ENCODE measurements around the gene EPN1.

The EPN1 gene

DNA sequence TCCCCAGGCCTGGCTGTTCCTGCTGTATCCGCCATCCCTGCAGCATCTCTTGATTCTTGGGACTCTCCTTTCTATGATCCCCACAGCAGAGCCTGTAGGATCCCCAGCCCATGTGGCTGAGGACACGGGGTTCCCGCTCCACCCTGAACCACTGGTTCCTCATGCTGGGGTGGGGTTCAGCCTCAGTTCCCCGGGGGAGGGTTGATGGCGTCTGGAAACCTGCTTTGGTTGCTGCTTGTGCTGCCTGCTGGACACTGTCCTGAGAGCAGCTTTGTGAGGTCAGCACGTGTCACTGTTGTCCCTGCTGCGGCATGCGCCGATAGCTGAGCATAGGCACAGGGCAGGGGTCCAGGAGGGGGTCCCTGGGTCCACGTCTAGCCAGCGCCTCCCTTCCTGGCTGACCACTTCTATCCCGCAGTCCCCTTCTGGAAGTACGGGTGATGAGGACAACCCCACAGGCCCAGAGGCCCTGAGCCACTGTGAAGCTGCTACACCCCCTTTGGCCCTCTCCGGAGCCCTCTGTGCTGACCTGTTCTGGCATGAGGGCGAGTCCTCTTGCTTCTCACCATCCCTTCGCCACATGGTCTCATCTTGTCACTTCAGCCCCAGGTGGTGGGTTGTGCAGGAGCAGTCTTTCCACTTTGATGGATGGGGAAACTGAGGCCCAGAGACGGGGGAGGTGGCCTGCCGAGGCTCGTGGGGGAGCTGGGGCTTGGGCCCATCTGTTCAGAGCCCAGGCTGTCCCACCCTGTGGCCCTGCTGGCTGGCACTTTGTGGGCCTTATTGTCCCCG, 5.5 kb downstream of the EPN1 start:
- in situ Hi-C loops (cut with HindIII; ENCODE audit: low pct_ligation_motif_present, low sequenced_read_pairs): no loop called here
- TF ChIP-seq, protein P1, sequence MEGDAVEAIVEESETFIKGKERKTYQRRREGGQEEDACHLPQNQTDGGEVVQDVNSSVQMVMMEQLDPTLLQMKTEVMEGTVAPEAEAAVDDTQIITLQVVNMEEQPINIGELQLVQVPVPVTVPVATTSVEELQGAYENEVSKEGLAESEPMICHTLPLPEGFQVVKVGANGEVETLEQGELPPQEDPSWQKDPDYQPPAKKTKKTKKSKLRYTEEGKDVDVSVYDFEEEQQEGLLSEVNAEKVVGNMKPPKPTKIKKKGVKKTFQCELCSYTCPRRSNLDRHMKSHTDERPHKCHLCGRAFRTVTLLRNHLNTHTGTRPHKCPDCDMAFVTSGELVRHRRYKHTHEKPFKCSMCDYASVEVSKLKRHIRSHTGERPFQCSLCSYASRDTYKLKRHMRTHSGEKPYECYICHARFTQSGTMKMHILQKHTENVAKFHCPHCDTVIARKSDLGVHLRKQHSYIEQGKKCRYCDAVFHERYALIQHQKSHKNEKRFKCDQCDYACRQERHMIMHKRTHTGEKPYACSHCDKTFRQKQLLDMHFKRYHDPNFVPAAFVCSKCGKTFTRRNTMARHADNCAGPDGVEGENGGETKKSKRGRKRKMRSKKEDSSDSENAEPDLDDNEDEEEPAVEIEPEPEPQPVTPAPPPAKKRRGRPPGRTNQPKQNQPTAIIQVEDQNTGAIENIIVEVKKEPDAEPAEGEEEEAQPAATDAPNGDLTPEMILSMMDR (IDR thresholded peaks at IDR 0.05; ENCODE audit: low read depth, low read length, missing control alignments): no peak
- H3K27me3 ChIP-seq (replicated peaks): no peaks in the 10 kb centered on the region
- no peak overlapping the region for H3K27ac ChIP-seq
- no peak overlapping the region for H3K4me3 ChIP-seq (ENCODE audit: low read depth, low read length)
- H3K36me3 ChIP-seq (replicated peaks): peaks cover 47% of the 10 kb centered on the region
- DNase-seq: no peak

DNA sequence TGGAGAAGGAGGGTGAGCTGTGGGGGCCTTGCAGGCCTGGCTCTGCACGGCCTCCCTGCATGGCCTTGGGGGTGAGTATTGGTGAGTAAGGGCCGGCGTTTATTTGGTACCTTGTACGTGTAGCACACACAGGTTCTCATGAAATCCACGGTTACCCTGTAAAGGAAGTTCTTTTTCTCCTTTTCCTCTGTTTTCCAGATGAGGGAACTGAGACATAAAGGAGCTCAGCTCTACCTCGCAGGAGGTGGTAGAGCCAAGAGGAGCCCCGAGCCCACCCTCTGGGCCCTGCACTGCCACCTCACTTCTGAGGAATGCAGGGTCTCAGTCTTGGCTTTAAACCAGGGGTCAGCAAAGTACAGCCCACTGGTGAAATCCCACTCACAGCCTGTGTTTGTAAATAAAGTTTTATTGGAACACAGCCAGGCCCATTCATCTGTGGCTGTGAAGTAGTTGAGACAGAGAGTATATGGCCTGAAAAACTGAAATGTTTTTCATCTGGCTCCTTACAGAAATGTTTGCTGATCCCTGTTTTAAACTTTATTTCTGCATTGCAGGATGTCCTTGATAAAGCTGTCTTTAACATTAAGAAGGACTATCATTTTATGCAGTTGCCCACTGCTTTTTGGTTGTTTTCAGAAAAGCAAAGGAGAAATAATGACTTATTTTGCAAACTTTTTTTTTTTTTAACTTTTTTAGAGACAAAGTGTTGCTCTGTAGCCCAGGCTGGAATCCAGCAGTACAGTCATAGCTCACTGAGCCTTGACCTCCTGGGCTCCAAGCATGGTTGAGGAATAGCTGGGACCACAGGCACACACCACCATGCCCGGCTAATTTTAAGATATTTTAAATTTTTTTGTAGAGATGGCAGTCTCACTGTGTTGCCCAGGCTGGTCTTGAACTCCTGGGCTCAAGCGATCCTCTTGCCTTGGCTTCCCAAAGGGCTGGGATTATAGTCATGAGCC, 6.4 kb downstream of the EPN1 start:
- no peak overlapping the region for H3K4me3 ChIP-seq (ENCODE audit: low read depth, low read length)
- peaks cover 55% of the 10 kb centered on the region for H3K36me3 ChIP-seq (replicated peaks)
- no peaks in the 10 kb centered on the region for H3K27me3 ChIP-seq (replicated peaks)
- in situ Hi-C loops (cut with HindIII; ENCODE audit: low pct_ligation_motif_present, low sequenced_read_pairs): no loop called here
- no peak for DNase-seq
- TF ChIP-seq, protein P1 (IDR thresholded peaks at IDR 0.05; ENCODE audit: low read depth, low read length, missing control alignments): no peak
- no peak overlapping the region for H3K27ac ChIP-seq

- H3K4me3 ChIP-seq (ENCODE audit: low read depth, low read length): no peak overlapping the region
- in situ Hi-C loops (cut with HindIII; ENCODE audit: low pct_ligation_motif_present, low sequenced_read_pairs): no loop called here
- no peak overlapping the region for H3K27ac ChIP-seq
- DNase-seq: no peak
- H3K36me3 ChIP-seq (replicated peaks): peaks cover 48% of the 10 kb centered on the region
- H3K27me3 ChIP-seq (replicated peaks): no peaks in the 10 kb centered on the region
- TF ChIP-seq, protein P1 (IDR thresholded peaks at IDR 0.05; ENCODE audit: low read depth, low read length, missing control alignments): no peak
Observed at GRCh38 chr19:55683449-55684261, 8.6 kb downstream of the EPN1 start.

DNA sequence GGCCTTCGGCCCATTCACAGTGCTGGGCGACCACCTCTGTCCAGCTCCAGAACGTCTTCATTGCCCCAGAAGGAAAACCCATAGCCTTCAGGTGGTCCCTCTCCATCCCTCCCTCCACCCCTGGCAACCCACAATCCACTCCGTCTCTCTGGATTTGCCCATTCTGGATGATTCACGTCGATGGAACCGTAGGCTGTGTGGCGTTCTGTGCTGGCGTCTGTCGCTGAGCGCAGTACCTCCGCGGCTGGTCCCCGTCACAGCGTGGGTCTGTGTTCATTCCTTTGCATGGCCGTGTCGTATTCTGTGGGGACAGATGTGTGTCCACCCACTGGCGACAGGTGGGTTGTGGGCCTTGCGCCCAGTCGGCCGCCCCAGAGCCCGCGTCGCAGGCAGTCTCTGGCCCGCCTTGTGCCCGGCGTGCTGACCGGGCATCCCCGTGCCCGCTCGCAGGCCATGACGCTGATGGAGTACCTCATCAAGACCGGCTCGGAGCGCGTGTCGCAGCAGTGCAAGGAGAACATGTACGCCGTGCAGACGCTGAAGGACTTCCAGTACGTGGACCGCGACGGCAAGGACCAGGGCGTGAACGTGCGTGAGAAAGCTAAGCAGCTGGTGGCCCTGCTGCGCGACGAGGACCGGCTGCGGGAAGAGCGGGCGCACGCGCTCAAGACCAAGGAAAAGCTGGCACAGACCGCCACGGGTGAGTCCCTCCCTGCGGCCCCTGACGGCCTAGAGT, 10.1 kb downstream of the EPN1 start:
- no peak for DNase-seq
- Histone ChIP-seq H3K27ac (no peak overlapping the region), H3K27me3 (replicated peaks) (no peaks in the 10 kb centered on the region), H3K4me3 (ENCODE audit: low read depth, low read length) (no peak overlapping the region), H3K36me3 (replicated peaks) (peaks cover 48% of the 10 kb centered on the region)
- TF ChIP-seq, protein P1 (IDR thresholded peaks at IDR 0.05; ENCODE audit: low read depth, low read length, missing control alignments): no peak
- in situ Hi-C loops (cut with HindIII; ENCODE audit: low pct_ligation_motif_present, low sequenced_read_pairs): no loop called here

- TF ChIP-seq, protein P1 (IDR thresholded peaks at IDR 0.05; ENCODE audit: low read depth, low read length, missing control alignments): no peak
Observed at GRCh38 chr19:55685776-55686175, 10.8 kb downstream of the EPN1 start.

More at GRCh38 chr19:55685776-55686175, 10.8 kb downstream of the EPN1 start:
- in situ Hi-C loops (cut with HindIII; ENCODE audit: low pct_ligation_motif_present, low sequenced_read_pairs): no loop called here
- DNase-seq: no peak
- H3K27ac ChIP-seq: no peak overlapping the region
- H3K4me3 ChIP-seq (ENCODE audit: low read depth, low read length): no peak overlapping the region
- H3K27me3 ChIP-seq (replicated peaks): no peaks in the 10 kb centered on the region
- H3K36me3 ChIP-seq (replicated peaks): peaks cover 49% of the 10 kb centered on the region
